ENCODE data around the gene ORMDL3.

DNA sequence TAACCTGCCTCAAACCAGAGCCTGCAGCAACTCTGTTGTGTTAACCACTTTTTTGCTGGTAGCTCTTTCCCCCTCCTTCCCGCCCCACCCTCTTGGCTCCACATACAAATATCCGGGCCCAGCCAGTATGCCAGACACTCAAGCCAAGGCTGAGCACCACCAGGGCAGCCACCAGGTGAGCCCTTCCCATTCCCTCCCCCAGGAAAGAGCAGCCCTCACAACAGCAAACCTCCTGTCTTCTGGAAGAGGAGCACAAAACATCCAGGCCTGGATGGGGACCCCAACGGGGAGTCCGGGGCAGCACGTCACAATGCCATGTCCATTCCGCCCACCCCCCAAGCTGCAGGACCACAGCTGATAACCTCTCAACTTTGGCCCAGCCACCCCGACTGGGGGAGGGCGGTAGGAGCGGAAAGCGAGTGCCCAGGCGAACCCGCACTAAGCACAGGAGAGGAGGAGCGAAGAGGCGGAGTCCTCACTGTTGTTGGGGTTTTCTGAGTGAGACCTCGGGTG, 757 bp downstream of the ORMDL3 start:
- TF ChIP-seq, protein P1, sequence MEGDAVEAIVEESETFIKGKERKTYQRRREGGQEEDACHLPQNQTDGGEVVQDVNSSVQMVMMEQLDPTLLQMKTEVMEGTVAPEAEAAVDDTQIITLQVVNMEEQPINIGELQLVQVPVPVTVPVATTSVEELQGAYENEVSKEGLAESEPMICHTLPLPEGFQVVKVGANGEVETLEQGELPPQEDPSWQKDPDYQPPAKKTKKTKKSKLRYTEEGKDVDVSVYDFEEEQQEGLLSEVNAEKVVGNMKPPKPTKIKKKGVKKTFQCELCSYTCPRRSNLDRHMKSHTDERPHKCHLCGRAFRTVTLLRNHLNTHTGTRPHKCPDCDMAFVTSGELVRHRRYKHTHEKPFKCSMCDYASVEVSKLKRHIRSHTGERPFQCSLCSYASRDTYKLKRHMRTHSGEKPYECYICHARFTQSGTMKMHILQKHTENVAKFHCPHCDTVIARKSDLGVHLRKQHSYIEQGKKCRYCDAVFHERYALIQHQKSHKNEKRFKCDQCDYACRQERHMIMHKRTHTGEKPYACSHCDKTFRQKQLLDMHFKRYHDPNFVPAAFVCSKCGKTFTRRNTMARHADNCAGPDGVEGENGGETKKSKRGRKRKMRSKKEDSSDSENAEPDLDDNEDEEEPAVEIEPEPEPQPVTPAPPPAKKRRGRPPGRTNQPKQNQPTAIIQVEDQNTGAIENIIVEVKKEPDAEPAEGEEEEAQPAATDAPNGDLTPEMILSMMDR (IDR thresholded peaks at IDR 0.05; ENCODE audit: poor library complexity) = no peak
- TF ChIP-seq EZH2phosphoT487 (IDR thresholded peaks at IDR 0.05; ENCODE audit: low read depth, severe bottlenecking, unreplicated experiment) = no peak
- no peak for TF ChIP-seq EZH2 (IDR thresholded peaks at IDR 0.05; ENCODE audit: borderline replicate concordance)

All from hepatocyte (in vitro differentiated cells).